ENCODE results near the gene PYGB.

PYGB gene

DNA sequence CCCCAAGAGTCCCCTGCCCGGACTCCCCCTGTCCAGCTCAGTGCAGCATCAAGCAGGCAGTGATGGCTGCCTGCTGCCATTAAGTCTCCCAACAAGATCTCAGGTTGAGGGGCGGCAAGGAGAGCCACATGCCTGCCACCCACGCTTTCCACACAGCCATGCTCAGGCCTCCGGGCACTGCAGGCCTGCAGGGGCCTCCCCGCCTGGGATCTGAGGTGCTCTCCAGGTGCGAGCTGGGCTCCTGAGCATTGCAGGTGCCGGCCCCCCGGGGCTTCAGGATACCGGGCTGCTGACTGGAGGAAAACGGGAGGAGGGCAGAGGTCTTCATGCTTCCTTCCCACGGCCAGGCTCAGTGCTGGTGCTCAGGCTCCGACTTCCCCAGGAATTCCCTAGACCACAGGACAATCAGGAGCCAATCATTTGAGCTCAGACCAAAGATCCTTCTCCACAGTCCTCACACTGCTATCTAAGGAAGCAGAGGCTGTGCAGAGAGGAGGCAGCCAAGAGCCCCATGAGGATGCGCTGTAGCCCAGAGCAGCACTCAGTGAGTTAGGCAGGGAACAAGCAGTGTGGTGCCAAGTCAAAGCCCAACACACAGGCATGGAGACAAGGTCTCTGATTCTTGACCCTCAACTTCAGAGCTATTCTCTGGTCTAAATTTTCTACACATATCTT is 52.7 kb downstream of the PYGB start:
- TF ChIP-seq, protein P1, sequence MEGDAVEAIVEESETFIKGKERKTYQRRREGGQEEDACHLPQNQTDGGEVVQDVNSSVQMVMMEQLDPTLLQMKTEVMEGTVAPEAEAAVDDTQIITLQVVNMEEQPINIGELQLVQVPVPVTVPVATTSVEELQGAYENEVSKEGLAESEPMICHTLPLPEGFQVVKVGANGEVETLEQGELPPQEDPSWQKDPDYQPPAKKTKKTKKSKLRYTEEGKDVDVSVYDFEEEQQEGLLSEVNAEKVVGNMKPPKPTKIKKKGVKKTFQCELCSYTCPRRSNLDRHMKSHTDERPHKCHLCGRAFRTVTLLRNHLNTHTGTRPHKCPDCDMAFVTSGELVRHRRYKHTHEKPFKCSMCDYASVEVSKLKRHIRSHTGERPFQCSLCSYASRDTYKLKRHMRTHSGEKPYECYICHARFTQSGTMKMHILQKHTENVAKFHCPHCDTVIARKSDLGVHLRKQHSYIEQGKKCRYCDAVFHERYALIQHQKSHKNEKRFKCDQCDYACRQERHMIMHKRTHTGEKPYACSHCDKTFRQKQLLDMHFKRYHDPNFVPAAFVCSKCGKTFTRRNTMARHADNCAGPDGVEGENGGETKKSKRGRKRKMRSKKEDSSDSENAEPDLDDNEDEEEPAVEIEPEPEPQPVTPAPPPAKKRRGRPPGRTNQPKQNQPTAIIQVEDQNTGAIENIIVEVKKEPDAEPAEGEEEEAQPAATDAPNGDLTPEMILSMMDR (IDR thresholded peaks at IDR 0.05; ENCODE audit: insufficient read depth, missing control alignments), result no peak
- FAIRE-seq (no peak), DNase-seq (ENCODE audit: insufficient read length, low spot score) (no peak)

DNA sequence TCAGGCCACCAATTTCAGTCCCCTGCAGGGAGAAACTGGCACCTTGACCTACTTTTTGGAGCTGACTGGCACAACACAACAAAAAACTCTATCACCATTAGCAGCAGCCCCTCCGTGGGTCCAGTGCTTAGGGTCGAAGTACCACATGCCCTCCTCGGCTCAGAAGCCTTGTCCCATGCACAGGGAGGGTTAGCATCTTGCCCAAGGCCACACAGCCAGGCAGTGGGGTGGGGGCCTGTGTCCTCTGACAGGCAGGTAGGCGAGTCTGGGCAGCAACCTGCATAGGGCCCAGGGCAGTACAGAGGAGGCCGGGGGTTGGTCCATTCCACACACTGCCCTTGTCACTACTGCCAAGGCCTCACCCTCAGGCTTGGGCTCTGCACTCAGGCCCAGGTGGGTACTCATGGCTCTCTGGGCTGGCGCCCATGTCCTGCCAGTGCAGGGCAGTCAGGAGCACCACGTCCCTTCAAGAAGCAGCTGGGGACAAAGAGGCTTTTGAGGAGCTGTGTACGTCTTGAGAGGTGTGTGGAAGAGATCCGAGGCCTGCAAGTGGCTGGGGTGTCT is 53.6 kb downstream of the PYGB start:
- FAIRE-seq (no peak), DNase-seq (ENCODE audit: insufficient read length, low spot score) (no peak)
- TF ChIP-seq, protein P1 (IDR thresholded peaks at IDR 0.05; ENCODE audit: insufficient read depth, missing control alignments), result no peak

DNA sequence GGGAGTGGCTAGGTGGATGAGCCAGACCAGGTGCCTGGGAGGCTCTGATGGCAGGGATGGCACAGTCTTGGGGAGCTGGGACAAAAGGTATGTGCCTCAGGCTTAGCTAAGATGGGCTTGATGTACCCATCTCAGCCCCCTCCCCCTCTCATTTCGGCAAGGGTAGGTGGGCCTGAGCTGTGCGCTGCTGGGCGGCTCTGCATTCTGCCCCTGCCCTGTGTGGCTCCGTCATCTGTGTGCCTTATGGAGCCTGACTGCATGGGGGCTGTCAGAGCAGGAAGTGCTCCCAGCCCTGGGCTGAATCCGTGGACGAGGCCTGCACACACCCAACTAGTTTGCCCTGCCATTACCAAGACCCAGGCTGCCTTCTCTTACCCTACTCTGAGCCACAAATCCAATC is 54.7 kb downstream of the PYGB start:
- TF ChIP-seq, protein P1 (IDR thresholded peaks at IDR 0.05; ENCODE audit: insufficient read depth, missing control alignments), result no peak
- FAIRE-seq, result no peak
- DNase-seq (ENCODE audit: insufficient read length, low spot score), result no peak

DNA sequence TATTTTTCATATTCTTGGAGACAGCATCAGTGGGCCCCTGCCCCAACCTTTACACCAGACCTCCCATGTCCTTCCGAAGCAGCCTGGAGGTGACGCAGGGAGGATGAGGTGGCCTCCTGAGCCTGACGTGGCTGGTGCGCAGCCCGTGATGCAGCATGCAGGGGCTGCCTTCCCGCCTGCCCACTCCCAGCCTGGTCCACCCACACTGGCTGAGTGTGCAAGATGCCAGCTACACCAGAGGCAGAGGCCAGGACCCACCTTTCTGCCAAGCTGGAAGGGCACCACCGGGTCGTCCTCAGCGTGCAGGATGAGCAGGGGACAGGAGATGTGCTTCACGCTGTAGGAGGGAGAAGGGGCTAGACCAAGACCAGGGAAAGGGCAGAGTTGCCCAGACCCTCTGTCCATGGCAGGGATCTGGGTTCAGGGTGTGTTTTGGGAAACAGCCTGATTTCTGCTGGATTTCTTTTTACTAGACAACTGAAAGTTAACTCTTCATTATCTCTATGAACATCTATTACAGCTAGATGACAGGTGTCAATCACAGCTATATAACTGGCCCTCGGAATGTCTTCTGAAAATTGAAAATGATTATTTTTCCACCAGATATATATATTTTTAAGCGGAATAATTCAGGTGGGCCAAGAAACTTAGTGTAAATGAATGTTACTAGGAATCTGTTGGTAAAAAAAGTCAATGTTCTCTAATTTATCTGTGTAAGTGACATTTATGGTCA is 55.6 kb downstream of the PYGB start:
- no peak for DNase-seq (ENCODE audit: insufficient read length, low spot score)
- FAIRE-seq, result no peak
- TF ChIP-seq, protein P1 (IDR thresholded peaks at IDR 0.05; ENCODE audit: insufficient read depth, missing control alignments), result no peak

DNA sequence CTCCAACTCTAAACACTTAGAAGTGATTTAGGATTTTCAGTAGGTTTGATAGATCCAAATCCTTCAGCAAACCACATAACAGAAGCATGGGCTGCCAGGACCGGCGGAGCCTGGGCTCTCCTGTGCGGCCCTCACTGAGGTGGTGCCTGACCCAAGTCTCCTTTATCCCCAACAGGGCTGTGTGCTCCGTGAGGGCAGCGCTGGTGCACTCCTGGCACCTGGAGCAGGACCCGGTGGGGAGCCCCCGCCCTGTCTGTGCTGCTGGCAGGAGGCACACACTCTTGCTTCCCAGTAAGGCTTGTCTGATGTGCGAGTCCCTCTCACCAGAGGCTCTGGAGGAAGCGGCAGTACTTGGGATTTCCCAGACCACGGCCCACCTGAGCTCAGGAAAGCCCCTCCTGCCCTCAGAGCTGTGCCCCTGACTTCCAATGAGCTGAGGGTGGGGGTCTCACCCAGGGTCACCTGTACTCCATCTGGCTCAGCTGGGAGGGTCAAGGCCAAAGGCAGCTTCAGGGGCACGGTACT is 56.2 kb downstream of the PYGB start:
- FAIRE-seq (no peak), DNase-seq (ENCODE audit: insufficient read length, low spot score) (no peak)
- TF ChIP-seq, protein P1 (IDR thresholded peaks at IDR 0.05; ENCODE audit: insufficient read depth, missing control alignments), result no peak

DNA sequence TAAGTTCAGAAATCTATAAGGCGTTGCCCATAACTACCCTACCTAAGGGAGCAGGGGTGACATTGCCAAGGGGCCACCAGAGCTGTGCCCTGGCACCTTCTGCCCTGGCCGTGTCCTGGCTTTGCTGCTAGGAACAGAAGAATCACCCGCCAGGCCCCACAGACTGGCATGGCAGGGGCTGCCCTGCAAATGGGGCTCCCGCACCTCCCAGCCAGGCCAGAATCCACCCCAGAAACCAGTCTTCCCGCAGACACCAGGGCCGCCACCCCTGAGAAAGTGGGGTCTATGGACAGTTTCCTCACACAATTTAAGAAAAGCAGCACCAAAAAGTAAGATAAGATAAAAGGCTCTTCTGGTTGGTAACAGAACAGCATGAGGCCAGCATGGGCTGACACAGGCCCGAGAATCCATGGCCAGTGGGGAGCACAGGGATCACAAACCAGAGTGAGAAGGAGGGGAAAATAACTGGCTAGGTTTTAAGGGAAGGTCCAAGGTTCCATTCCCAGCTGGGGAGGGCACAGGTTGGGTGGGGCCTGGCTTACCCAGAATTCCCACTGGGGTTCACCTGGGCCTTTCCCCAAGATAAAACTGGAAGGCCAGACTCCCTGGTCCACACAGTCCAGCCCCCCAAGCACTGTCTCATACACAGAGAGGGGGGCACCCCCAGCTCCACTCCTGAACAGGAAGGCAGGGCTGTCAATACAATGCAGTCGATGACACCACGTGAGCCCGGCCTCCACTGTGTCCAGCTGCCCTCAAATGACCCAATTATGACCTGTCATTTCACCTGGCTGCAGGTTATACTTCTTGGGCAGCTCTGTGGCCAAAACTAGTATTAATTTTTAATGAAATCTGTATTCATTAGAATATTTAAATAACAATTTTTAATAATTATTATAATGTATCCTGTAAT is 59.4 kb downstream of the PYGB start:
- FAIRE-seq (no peak), DNase-seq (ENCODE audit: insufficient read length, low spot score) (no peak)
- TF ChIP-seq, protein P1 (IDR thresholded peaks at IDR 0.05; ENCODE audit: insufficient read depth, missing control alignments), result no peak
